H9 (cell line): ENCODE measurements around the gene HSPA12A. TPM values are rescaled to one million over a fixed set of nuclear protein-coding genes. Genes with fewer than 3 reads are reported as not detected.
"Not testable (repeated sequence)": the region's sequence is repeated elsewhere in the genome, so short reads cannot be mapped to it uniquely, and the experiment has no call there.

Experiments
- DNase-seq: peaks from one replicate; pipeline ENCODE4 v3.0.0-alpha.2; 2017
- H2AFZ ChIP-seq: one replicate; pipeline ENCODE4 v1.6.1; 2013; ENCODE audit warnings: mild to moderate bottlenecking, low read length, control low read depth, moderate library complexity
- H2AK5ac ChIP-seq: 2 replicates; pipeline ENCODE4 v1.6.1; 2013; ENCODE audit warnings: low read length, control low read depth, mixed read lengths; ENCODE audit not compliant: insufficient read length
- H2BK120ac ChIP-seq: one replicate; pipeline ENCODE4 v1.6.1; 2013; ENCODE audit warnings: low read depth, mild to moderate bottlenecking, low read length, control low read depth, inconsistent platforms; ENCODE audit not compliant: poor library complexity, severe bottlenecking
- H2BK12ac ChIP-seq: 2 replicates; pipeline ENCODE4 v1.6.1; 2013; ENCODE audit warnings: low read length, control low read depth, mixed read lengths, low read depth; ENCODE audit not compliant: insufficient read length
- H2BK15ac ChIP-seq: 2 replicates; pipeline ENCODE4 v1.6.1; 2013; ENCODE audit warnings: low read depth, low read length, control low read depth
- H2BK20ac ChIP-seq: one replicate; pipeline ENCODE4 v1.6.1; 2013; ENCODE audit warnings: low read depth, mild to moderate bottlenecking, low read length, control low read depth, inconsistent platforms; ENCODE audit not compliant: poor library complexity, severe bottlenecking
- H2BK5ac ChIP-seq: 2 replicates; pipeline ENCODE4 v1.6.1; 2013; ENCODE audit warnings: low read length, control low read depth, mixed read lengths; ENCODE audit not compliant: insufficient read length
- H3K14ac ChIP-seq: 2 replicates; pipeline ENCODE4 v1.6.1; 2013; ENCODE audit warnings: low read length, control low read depth; ENCODE audit not compliant: insufficient read depth
- H3K18ac ChIP-seq: 2 replicates; pipeline ENCODE4 v1.6.1; 2013; ENCODE audit warnings: low read depth, mild to moderate bottlenecking, mixed read lengths, low read length, control low read depth; ENCODE audit not compliant: insufficient read length
- H3K23ac ChIP-seq: 2 replicates; pipeline ENCODE4 v1.6.1; 2013; ENCODE audit warnings: low read length, control low read depth, mixed read lengths, low read depth; ENCODE audit not compliant: insufficient read length
- H3K23me2 ChIP-seq: 2 replicates; pipeline ENCODE4 v1.6.1; 2013; ENCODE audit warnings: low read depth, mild to moderate bottlenecking, mixed read lengths, low read length, control low read depth; ENCODE audit not compliant: insufficient read length, poor library complexity, severe bottlenecking
- H3K27ac ChIP-seq: 2 replicates; pipeline ENCODE4 v1.5.1; 2013; ENCODE audit warnings: low read length, control low read depth, mixed read lengths, low read depth; ENCODE audit not compliant: insufficient read length
- H3K27me3 ChIP-seq: 2 replicates; pipeline ENCODE4 v1.6.1; 2013; ENCODE audit warnings: low read length, control low read depth, inconsistent platforms; ENCODE audit not compliant: insufficient read depth
- H3K4ac ChIP-seq: 2 replicates; pipeline ENCODE4 v1.6.1; 2013; ENCODE audit warnings: low read depth, mild to moderate bottlenecking, control low read depth, inconsistent platforms, low read length, moderate library complexity
- H3K4me1 ChIP-seq: 2 replicates; pipeline ENCODE4 v1.6.1; 2013; ENCODE audit warnings: low read length, control low read depth, inconsistent platforms; ENCODE audit not compliant: insufficient read depth
- H3K4me2 ChIP-seq: 2 replicates; pipeline ENCODE4 v1.6.1; 2013; ENCODE audit warnings: low read length, control low read depth, mixed read lengths; ENCODE audit not compliant: insufficient read length, insufficient read depth
- H3K56ac ChIP-seq: 2 replicates; pipeline ENCODE4 v1.6.1; 2013; ENCODE audit warnings: low read depth, mild to moderate bottlenecking, mixed read lengths, low read length, control low read depth; ENCODE audit not compliant: insufficient read length
- H3K79me1 ChIP-seq: 2 replicates; pipeline ENCODE4 v1.6.1; 2013; ENCODE audit warnings: low read depth, mild to moderate bottlenecking, moderate library complexity, low read length, control low read depth, inconsistent platforms; ENCODE audit not compliant: insufficient read depth, poor library complexity, severe bottlenecking
- H3K79me2 ChIP-seq: 2 replicates; pipeline ENCODE4 v1.6.1; 2013; ENCODE audit warnings: low read length, control low read depth, inconsistent platforms; ENCODE audit not compliant: insufficient read depth
- H3K9ac ChIP-seq: 2 replicates; pipeline ENCODE4 v1.6.1; 2013; ENCODE audit warnings: low read length, control low read depth, mixed read lengths; ENCODE audit not compliant: insufficient read length; ENCODE audit errors: extremely low read depth
- H3K9me3 ChIP-seq: one replicate; pipeline ENCODE4 v1.6.1; 2013; ENCODE audit warnings: low read depth, low read length, inconsistent platforms; ENCODE audit not compliant: control insufficient read depth
- H3T11ph ChIP-seq: one replicate; pipeline ENCODE4 v1.6.1; 2013; ENCODE audit warnings: mild to moderate bottlenecking, low read length, control low read depth, inconsistent platforms
- H4K20me1 ChIP-seq: one replicate; pipeline ENCODE4 v1.6.1; 2013; ENCODE audit not compliant: control insufficient read depth, insufficient read length, insufficient read depth
- H4K5ac ChIP-seq: 2 replicates; pipeline ENCODE4 v1.6.1; 2013; ENCODE audit warnings: low read depth, mild to moderate bottlenecking, mixed read lengths, low read length, control low read depth; ENCODE audit not compliant: insufficient read length
- H4K8ac ChIP-seq: replicated peaks from 2 replicates; pipeline ENCODE4 v1.6.1; 2013; ENCODE audit warnings: low read length, control low read depth, mixed read lengths, low read depth; ENCODE audit not compliant: insufficient read length
- H4K91ac ChIP-seq: 2 replicates; pipeline ENCODE4 v1.6.1; 2013; ENCODE audit warnings: low read depth, mild to moderate bottlenecking, moderate library complexity, mixed read lengths, low read length, control low read depth; ENCODE audit not compliant: insufficient read length
- H3K27ac Mint-ChIP-seq, 3 experiments: 2 replicates in 2 of 3; 3 replicates in 1 of 3; pipeline ENCODE4 v1.8.0; 2020 to 2021; ENCODE audit warnings: mixed read lengths in 3 of 3, mild to moderate bottlenecking in 1 of 3, moderate library complexity in 1 of 3
- H3K27me3 Mint-ChIP-seq: 2 replicates; pipeline ENCODE4 v1.8.0; 2021; ENCODE audit warnings: low read depth, mild to moderate bottlenecking, moderate library complexity, mixed read lengths
- H3K36me3 Mint-ChIP-seq, 3 experiments: 2 replicates in 2 of 3; 3 replicates in 1 of 3; pipeline ENCODE4 v1.8.0; 2020 to 2021; ENCODE audit warnings: low read depth in 3 of 3, mixed read lengths in 3 of 3; ENCODE audit not compliant: insufficient read depth in 1 of 3
- H3K4me1 Mint-ChIP-seq, 2 experiments: 2 replicates each; pipeline ENCODE4 v1.8.0; 2020; ENCODE audit warnings: mixed read lengths in 2 of 2
- H3K4me3 Mint-ChIP-seq, 2 experiments: 2 replicates in 1 of 2; 3 replicates in 1 of 2; pipeline ENCODE4 v1.8.0; 2020 to 2021; ENCODE audit warnings: mild to moderate bottlenecking in 2 of 2, mixed read lengths in 2 of 2, moderate library complexity in 1 of 2
- H3K9me3 Mint-ChIP-seq, 2 experiments: 2 replicates in 1 of 2; 3 replicates in 1 of 2; pipeline ENCODE4 v1.8.0; 2020; ENCODE audit warnings: mild to moderate bottlenecking in 2 of 2, mixed read lengths in 2 of 2, moderate library complexity in 1 of 2
- CTCF ChIP-seq: fragments of 200-600 bp; sonication (generic); conservative IDR thresholded peaks from 3 replicates; pipeline ENCODE4 v1.8.0; 2021; ENCODE audit warnings: antibody characterized with exemption, mild to moderate bottlenecking
- WGBS: extraction: QIAGEN DNeasy Blood & Tissue Kit; methylation state at CpG from one replicate; pipeline ENCODE4 v1.1.7; 2013; ENCODE audit warnings: missing lambda C conversion rate, low lambda C conversion rate, mixed read lengths; ENCODE audit not compliant: insufficient read length; ENCODE audit errors: extremely low coverage; 5-methylcytosine and 5-hydroxymethylcytosine counted together
- total RNA-seq: library from RNA; stranded (reverse); gene quantifications from 2 replicates; pipeline ENCODE4 v1.2.1, GENCODE V29; 2021

Gene HSPA12A
- total RNA-seq, 1 experiment from 2014 or later: 3.2 TPM

GRCh38 chr10:116712519-116712918 lies 29.8 kb downstream of the HSPA12A start:
- Histone ChIP-seq H3K4me1 (0 out of 2 replicates have a peak, but pooled peaks cover under 1% of the 10 kb centered on the region), H2BK15ac (no peak overlapping the region), H3K4me2 (no peak overlapping the region), H3K14ac (no peak overlapping the region), H3K27me3 (no peaks in the 10 kb centered on the region), H3K79me2 (no peaks in the 10 kb centered on the region), H3K23me2 (no peaks in the 10 kb centered on the region), H2AK5ac (no peak overlapping the region), H4K91ac (no peak overlapping the region), H3K27ac (no peak overlapping the region), H2AFZ (no peak overlapping the region), H3K56ac (no peak overlapping the region), H3K79me1 (no peaks in the 10 kb centered on the region), H2BK5ac (no peak overlapping the region), H2BK12ac (no peak overlapping the region), H4K20me1 (no peaks in the 10 kb centered on the region), H3K18ac (no peak overlapping the region), H3T11ph (no peak overlapping the region), H4K5ac (no peak overlapping the region), H2BK120ac (no peak overlapping the region), H2BK20ac (no peak overlapping the region), H3K9me3 (no peaks in the 10 kb centered on the region), H4K8ac (no peak overlapping the region), H3K9ac (no peak overlapping the region), H3K23ac (no peak overlapping the region), H3K4ac (no peak overlapping the region)
- DNase-seq: no peak
- TF ChIP-seq CTCF: no peak
- Mint-ChIP-seq H3K4me3 (no peak overlapping the region), H3K9me3 (no peaks in the 10 kb centered on the region), H3K27ac (no peak overlapping the region), H3K4me1 (peaks cover 5 to 11% of the 10 kb centered on the region in 2 experiments), H3K36me3 (no peaks in the 10 kb centered on the region), H3K27me3 (peaks cover 3% of the 10 kb centered on the region)
- no CpG with 5 or more reads among the region's 3 CpGs for WGBS

GRCh38 chr10:116711803-116712202 lies 30.6 kb downstream of the HSPA12A start:
- H4K5ac ChIP-seq, H2AK5ac ChIP-seq, H3K9me3 Mint-ChIP-seq, H3T11ph ChIP-seq, H2BK5ac ChIP-seq, H2BK20ac ChIP-seq, H3K79me2 ChIP-seq, H3K18ac ChIP-seq, H2BK120ac ChIP-seq, H4K20me1 ChIP-seq, H2AFZ ChIP-seq, H3K9ac ChIP-seq, H3K27me3 Mint-ChIP-seq, H3K4me1 ChIP-seq, DNase-seq, H2BK15ac ChIP-seq, H4K91ac ChIP-seq, H3K36me3 Mint-ChIP-seq, H3K27me3 ChIP-seq, H3K27ac Mint-ChIP-seq, H3K27ac ChIP-seq, H3K4me2 ChIP-seq, H3K79me1 ChIP-seq, H3K14ac ChIP-seq, H3K56ac ChIP-seq, H3K4ac ChIP-seq, H2BK12ac ChIP-seq, H3K9me3 ChIP-seq, H3K4me3 Mint-ChIP-seq, H4K8ac ChIP-seq, H3K23me2 ChIP-seq, H3K23ac ChIP-seq: not testable (repeated sequence)
- no CpG with 5 or more reads among the region's 10 CpGs for WGBS
- peaks cover 12 to 18% of the 10 kb centered on the region in 2 experiments for H3K4me1 Mint-ChIP-seq
